Adipocyte (in vitro differentiated cells): ENCODE measurements around the gene SOX13.

Experiments used
- DNase-seq: peaks from one replicate; pipeline ENCODE4 v3.0.0-alpha.2; 2015; ENCODE audit warnings: low read depth
- H3K27me3 ChIP-seq: replicated peaks from 2 replicates; pipeline ENCODE4 v1.7.0; 2013; ENCODE audit warnings: mild to moderate bottlenecking, low read length, moderate library complexity; ENCODE audit not compliant: control insufficient read depth, insufficient read depth
- H3K36me3 ChIP-seq: 2 replicates; pipeline ENCODE4 v1.7.0; 2013; ENCODE audit warnings: low read length, mild to moderate bottlenecking, moderate library complexity; ENCODE audit not compliant: control insufficient read depth, insufficient read depth, severe bottlenecking
- H3K4me1 ChIP-seq: 2 replicates; pipeline ENCODE4 v1.7.0; 2013; ENCODE audit warnings: mild to moderate bottlenecking, low read length, moderate library complexity; ENCODE audit not compliant: control insufficient read depth, insufficient read depth
- H3K4me3 ChIP-seq: 2 replicates; pipeline ENCODE4 v1.7.0; 2013; ENCODE audit warnings: mild to moderate bottlenecking, low read length, moderate library complexity
- H3K9ac ChIP-seq: 2 replicates; pipeline ENCODE4 v1.7.0; 2013; ENCODE audit warnings: mild to moderate bottlenecking, low read length, moderate library complexity
- H3K9me3 ChIP-seq: 2 replicates; pipeline ENCODE4 v1.7.0; 2013; ENCODE audit warnings: mild to moderate bottlenecking, low read length, moderate library complexity; ENCODE audit not compliant: control insufficient read depth

Gene SOX13

DNA sequence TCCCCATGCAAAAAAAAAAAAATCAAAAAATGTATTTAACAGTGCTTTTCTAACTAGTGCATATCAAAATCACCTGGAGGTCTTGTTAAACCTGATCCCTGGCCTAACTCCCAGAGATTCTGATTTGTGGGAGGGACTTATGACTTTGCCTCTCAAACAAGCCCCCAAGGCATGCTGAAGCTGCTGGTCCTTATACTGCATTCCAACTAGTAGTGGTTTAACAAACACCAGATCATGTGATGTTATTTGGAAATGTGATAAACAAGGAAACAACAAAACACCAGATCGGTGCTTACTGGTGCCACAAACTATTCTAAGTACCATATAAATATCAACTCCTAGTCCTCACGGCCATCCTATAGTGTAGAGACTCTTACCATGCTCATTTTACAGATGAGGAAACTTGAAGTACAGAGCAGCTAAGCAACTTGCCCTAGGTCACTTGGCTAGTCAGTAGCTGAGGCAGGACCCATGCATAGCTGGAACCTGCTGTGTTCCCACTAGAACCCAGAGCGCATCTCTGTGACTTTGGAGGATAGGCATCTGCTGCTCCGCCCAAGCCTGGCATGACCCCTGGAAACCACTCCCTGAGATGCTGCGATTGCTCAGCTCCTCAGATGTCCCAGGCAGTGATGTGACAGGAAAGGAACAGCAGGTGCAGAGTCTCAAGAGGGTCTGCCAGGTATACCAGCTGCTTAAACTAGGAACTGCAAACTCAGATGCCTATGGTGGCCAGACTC is 38.1 kb downstream of the SOX13 start:
- Histone ChIP-seq H3K27me3 (no peaks in the 10 kb centered on the region), H3K9ac (no peak overlapping the region), H3K4me1 (peaks cover 18% of the 10 kb centered on the region), H3K9me3 (no peaks in the 10 kb centered on the region), H3K36me3 (peaks cover 7% of the 10 kb centered on the region), H3K4me3 (no peak overlapping the region)
- DNase-seq: no peak

DNA sequence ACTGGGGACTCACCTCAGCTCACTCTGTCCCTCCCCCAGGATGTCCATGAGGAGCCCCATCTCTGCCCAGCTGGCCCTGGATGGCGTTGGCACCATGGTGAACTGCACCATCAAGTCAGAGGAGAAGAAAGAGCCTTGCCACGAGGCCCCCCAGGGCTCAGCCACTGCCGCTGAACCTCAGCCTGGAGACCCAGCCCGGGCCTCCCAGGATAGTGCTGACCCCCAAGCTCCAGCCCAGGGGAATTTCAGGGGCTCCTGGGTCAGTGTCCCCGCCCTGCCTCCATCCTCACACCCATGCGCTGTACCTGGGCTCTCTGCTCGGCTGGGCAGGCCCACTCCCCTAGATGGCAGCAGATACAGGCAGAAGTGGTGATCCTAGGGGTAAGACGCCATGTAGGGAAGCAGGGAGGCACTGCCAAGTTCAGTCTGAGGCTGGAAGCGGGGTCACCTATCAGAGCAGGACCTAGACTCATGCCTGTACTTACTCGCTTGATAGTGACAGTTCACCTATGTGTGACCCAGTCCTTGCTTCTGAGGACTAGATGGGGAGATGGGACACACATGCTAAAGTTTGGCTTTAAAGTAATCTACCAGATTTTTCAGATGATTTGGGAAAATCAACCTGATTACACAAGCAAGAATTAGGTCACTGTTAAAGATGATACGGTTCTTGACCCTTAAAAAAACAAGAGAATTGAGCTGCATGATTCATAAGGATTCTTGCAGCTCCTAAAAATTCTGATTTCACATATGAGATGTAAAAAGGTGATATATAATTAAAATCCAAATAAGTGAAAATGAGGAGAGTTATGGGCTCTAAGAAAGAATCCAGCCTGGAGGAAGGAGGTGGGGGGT is 40.2 kb downstream of the SOX13 start:
- no peak for DNase-seq
- H3K4me3 ChIP-seq: no peak overlapping the region
- H3K36me3 ChIP-seq: peaks cover 20% of the 10 kb centered on the region

DNA sequence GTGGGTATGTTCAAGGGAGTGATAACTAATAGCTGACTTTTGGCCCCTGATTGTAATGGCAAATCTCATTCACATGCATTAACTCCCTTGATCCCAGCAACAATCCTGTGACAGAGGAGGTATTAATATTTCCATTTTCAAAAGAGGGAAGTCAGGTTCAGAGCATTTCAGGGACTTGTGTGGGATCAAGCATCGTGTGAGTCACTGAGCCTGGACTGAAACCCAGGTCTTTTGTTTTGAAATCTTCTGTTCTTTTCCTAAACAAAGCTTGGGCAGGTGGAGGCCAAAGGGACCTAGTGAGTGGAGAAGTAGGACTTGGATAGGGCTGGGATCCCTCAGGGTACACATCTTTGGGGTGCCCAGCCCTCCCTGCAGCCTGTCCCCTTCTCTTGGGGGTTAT is 41.0 kb downstream of the SOX13 start:
- no peaks in the 10 kb centered on the region for H3K27me3 ChIP-seq
- peaks cover 26% of the 10 kb centered on the region for H3K36me3 ChIP-seq
- no peaks in the 10 kb centered on the region for H3K9me3 ChIP-seq
- H3K4me1 ChIP-seq: peaks cover 21% of the 10 kb centered on the region
- no peak overlapping the region for H3K9ac ChIP-seq
- DNase-seq: peak; percentile 20
- no peak overlapping the region for H3K4me3 ChIP-seq

More for the DNA sequence above, 40.2 kb downstream of the SOX13 start:
- Histone ChIP-seq H3K9ac (no peak overlapping the region), H3K27me3 (no peaks in the 10 kb centered on the region), H3K4me1 (peaks cover 21% of the 10 kb centered on the region), H3K9me3 (no peaks in the 10 kb centered on the region)

DNA sequence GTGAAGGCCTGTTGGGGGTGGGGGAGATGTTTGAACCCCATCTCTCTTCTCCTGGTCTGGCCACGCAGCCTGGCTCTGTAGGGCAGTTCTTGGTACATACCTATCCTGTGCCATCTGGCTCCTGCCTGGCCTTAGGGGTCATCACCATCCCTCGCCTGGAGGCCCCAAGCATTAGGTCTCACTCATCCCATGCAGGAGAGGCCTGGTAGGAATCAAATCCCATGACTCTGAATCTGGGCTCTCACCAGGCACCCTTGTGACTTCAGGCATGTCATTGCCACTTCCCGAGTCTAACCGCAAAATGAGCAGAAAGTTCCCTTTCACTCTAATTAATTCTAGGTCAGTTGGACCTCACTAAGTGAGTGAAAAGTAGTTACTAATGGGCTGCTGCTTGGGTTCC is 41.7 kb downstream of the SOX13 start:
- H3K9ac ChIP-seq: no peak overlapping the region
- DNase-seq: no peak
- H3K36me3 ChIP-seq: peaks cover 30% of the 10 kb centered on the region
- H3K9me3 ChIP-seq: no peaks in the 10 kb centered on the region
- H3K4me1 ChIP-seq: peaks cover 21% of the 10 kb centered on the region
- no peaks in the 10 kb centered on the region for H3K27me3 ChIP-seq
- H3K4me3 ChIP-seq: no peak overlapping the region

DNA sequence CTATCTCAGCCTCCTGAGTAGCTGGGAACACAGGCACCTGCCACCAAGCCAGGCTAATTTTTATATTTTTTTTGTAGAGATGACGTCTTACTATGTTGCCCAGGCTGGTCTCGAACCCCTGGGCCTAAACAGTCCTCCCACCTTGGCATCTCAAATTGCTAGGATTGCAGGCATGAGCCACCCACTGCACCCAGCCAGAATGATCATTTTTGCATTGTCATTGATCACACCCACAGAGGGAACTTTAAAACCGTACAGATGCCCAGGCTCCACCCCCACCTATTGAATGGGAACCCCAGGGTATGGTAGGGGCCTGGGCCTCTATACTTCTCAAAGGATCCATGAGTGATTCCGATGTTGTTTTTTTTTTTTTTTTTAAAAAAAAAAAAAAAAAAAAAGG is 42.2 kb downstream of the SOX13 start:
- DNase-seq: no peak
- Histone ChIP-seq H3K4me3 (no peak overlapping the region), H3K27me3 (no peaks in the 10 kb centered on the region), H3K36me3 (peaks cover 36% of the 10 kb centered on the region), H3K9ac (no peak overlapping the region), H3K9me3 (no peaks in the 10 kb centered on the region), H3K4me1 (peaks cover 21% of the 10 kb centered on the region)

DNA sequence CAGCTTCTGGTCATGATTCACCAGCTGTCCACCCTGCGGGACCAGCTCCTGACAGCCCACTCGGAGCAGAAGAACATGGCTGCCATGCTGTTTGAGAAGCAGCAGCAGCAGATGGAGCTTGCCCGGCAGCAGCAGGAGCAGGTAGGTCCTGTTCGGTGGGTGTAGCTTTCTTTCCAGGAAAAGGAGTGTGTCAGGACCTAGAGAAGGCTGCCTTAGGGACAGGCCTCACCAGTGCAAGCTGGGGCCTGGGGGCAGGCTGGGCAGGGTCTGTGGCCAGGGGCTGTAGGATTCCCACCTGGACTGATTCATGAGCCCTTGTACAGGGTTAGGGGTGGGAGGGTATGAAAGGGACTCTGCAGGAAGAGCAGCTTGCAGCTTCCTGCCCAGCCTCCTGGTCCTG is 43.6 kb downstream of the SOX13 start:
- Histone ChIP-seq H3K9ac (no peak overlapping the region), H3K27me3 (no peaks in the 10 kb centered on the region), H3K4me3 (no peak overlapping the region), H3K36me3 (peaks cover 36% of the 10 kb centered on the region), H3K4me1 (peaks cover 21% of the 10 kb centered on the region), H3K9me3 (no peaks in the 10 kb centered on the region)
- DNase-seq: no peak

DNA sequence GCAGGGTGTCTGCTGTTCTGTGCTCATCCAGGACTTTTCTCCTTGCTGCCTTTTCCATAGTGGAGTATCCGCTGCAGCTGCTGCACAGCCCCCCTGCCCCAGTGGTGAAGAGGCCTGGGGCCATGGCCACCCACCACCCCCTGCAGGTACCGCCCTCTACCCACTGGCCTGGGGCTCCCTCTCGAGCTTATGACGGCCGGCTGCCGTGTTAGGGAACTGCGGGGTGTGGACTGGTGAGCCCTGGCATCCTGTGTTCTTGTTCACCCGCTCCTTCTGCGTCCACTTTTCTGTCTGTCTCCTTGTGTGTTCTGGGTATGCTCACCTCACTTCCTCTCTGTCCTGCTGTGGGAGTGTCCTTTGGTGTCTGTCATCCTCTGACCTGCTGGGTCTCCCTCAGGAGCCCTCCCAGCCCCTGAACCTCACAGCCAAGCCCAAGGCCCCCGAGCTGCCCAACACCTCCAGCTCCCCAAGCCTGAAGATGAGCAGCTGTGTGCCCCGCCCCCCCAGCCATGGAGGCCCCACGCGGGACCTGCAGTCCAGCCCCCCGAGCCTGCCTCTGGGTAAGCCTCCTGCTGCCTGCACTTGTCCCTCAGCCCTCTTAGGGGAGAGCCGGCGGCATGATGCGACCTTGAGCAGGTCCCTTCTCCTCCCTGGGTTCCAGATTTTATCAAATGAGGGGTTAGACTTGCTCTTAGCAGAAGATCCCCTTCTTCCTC is 49.1 kb downstream of the SOX13 start:
- DNase-seq: no peak
- Histone ChIP-seq H3K4me3 (no peak overlapping the region), H3K9ac (no peak overlapping the region), H3K4me1 (peaks cover 8% of the 10 kb centered on the region), H3K9me3 (no peaks in the 10 kb centered on the region), H3K36me3 (peaks cover 75% of the 10 kb centered on the region), H3K27me3 (no peaks in the 10 kb centered on the region)

DNA sequence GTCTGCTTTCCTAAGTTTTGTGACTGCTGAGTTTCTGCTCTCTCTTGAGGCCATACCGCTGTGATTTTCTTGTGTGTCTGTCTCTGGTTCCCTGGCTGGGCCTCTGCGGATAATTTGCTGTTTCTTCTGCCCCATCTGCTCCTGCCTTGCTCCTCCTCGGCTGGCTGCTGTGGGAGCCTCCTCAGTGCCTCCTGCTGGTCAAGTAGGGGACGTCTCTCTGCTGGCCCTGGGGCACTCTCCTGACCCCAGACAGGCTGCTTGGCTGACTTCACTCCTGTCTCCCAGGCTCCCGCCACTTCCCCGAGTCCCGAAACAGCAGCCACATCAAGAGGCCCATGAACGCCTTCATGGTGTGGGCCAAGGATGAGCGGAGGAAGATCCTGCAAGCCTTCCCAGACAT is 50.5 kb downstream of the SOX13 start:
- H3K4me1 ChIP-seq: peaks cover 10% of the 10 kb centered on the region
- H3K9me3 ChIP-seq: no peaks in the 10 kb centered on the region
- no peak overlapping the region for H3K4me3 ChIP-seq
- no peaks in the 10 kb centered on the region for H3K27me3 ChIP-seq
- peaks cover 67% of the 10 kb centered on the region for H3K36me3 ChIP-seq
- no peak overlapping the region for H3K9ac ChIP-seq
- DNase-seq: no peak

DNA sequence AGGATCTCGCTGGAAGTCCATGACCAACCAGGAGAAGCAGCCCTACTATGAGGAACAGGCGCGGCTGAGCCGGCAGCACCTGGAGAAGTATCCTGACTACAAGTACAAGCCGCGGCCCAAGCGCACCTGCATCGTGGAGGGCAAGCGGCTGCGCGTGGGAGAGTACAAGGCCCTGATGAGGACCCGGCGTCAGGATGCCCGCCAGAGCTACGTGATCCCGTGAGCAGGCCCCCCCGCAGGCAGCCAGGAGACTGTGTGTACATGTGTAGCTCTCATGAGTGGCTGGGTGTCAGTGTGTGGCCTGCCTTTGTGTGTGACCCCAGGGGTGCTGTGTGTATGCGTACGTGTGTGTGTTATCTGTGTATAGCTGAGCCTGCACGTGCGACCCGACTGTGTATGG is 51.7 kb downstream of the SOX13 start:
- no peak for DNase-seq
- Histone ChIP-seq H3K9ac (no peak overlapping the region), H3K27me3 (no peaks in the 10 kb centered on the region), H3K36me3 (peaks cover 54% of the 10 kb centered on the region), H3K9me3 (no peaks in the 10 kb centered on the region), H3K4me3 (no peak overlapping the region), H3K4me1 (peaks cover 19% of the 10 kb centered on the region)

DNA sequence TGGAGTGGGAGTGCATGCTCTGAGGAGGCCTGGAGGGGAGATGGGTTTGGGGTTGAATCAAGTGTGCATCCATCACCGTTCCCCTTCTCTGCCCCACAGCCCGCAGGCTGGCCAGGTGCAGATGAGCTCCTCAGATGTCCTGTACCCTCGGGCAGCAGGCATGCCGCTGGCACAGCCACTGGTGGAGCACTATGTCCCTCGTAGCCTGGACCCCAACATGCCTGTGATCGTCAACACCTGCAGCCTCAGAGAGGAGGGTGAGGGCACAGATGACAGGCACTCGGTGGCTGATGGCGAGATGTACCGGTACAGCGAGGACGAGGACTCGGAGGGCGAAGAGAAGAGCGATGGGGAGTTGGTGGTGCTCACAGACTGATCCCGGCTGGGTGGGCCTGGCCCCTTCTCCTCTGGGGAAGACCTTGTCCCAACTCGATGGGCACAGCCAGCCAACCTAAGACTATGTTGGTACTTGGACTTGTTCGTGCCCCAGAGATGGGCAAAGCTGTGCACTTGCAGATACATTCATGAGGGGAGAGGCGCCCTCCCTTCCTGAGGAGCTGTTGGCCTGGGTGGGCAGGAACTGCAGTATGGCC is 52.9 kb downstream of the SOX13 start:
- no peak for DNase-seq
- Histone ChIP-seq H3K9ac (no peak overlapping the region), H3K36me3 (peaks cover 49% of the 10 kb centered on the region), H3K9me3 (no peaks in the 10 kb centered on the region), H3K4me3 (no peak overlapping the region), H3K27me3 (no peaks in the 10 kb centered on the region), H3K4me1 (peaks cover 26% of the 10 kb centered on the region)

DNA sequence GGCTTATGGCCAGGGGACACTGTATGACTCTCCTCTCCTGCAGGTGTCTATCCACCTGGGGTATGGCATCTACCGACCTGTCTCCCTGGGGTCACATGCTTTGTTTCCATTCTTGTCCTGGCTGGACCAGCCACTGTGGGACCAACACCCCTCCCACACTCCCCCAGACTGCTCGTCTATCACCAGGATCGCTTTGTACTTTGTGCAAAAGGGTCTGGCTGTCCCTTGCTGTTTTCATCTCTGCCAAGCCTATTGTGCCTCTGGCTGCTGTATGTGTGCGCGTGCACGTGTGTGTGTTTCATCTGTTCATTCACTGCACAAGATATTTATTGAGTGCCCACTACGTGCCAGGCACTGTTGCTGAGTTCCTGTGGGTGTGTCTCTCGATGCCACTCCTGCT is 53.5 kb downstream of the SOX13 start:
- H3K27me3 ChIP-seq: no peaks in the 10 kb centered on the region
- no peak for DNase-seq
- peaks cover 31% of the 10 kb centered on the region for H3K4me1 ChIP-seq
- peaks cover 49% of the 10 kb centered on the region for H3K36me3 ChIP-seq
- H3K4me3 ChIP-seq: no peak overlapping the region
- H3K9me3 ChIP-seq: no peaks in the 10 kb centered on the region
- no peak overlapping the region for H3K9ac ChIP-seq
